Kidney (tissue), 14 donors: Measurements from ENCODE around the gene KCNMB2. TPM values are rescaled to one million over a fixed set of nuclear protein-coding genes. Genes with fewer than 3 reads are reported as not detected.
A peak's percentile ranks its signal among the peaks of the same experiment; 100 is the strongest.

ENCODE experiments used
- DNase-seq, 5 donors: peaks; one replicate each; pipeline ENCODE4 v3.0.0-alpha.2; 2013 to 2020
- FAIRE-seq: peaks from 2 replicates; lab custom pipeline; 2012; peaks lifted over from hg19 to GRCh38; lab: Jason Lieb, UNC
- H3K27ac ChIP-seq, 2 donors: one replicate each; pipeline ENCODE4 v1.7.0; 2013; ENCODE audit warnings: low read depth in 2 of 2, low read length in 2 of 2, inconsistent platforms in 1 of 2
- H3K27me3 ChIP-seq: one replicate; pipeline ENCODE4 v1.7.1; 2013; ENCODE audit warnings: low read length, inconsistent platforms; ENCODE audit not compliant: control insufficient read depth, insufficient read depth
- H3K36me3 ChIP-seq, 3 donors: one replicate each; pipeline versions ENCODE4 v1.7.0 to v1.7.1; 2013; ENCODE audit warnings: low read length in 3 of 3, control low read depth in 1 of 3, inconsistent platforms in 1 of 3; ENCODE audit not compliant: insufficient read depth in 3 of 3, control insufficient read depth in 2 of 3
- H3K4me1 ChIP-seq, 3 donors: one replicate each; pipeline versions ENCODE4 v1.7.0 to v1.7.1; 2013; ENCODE audit warnings: low read length in 3 of 3, inconsistent platforms in 1 of 3, low read depth in 1 of 3; ENCODE audit not compliant: control insufficient read depth in 2 of 3, insufficient read depth in 2 of 3
- H3K4me3 ChIP-seq, 3 donors: one replicate each; pipeline versions ENCODE4 v1.7.0 to v1.8.1; 2013; ENCODE audit warnings: low read length in 3 of 3, control low read depth in 1 of 3, inconsistent platforms in 1 of 3
- H3K9ac ChIP-seq, 3 donors: one replicate each; pipeline versions ENCODE4 v1.7.0 to v1.7.1; 2013; ENCODE audit warnings: low read length in 3 of 3, control low read depth in 1 of 3, inconsistent platforms in 1 of 3
- H3K9me3 ChIP-seq, 3 donors: one replicate each; pipeline versions ENCODE4 v1.7.0 to v1.7.1; 2013; ENCODE audit warnings: low read length in 3 of 3, control low read depth in 1 of 3, inconsistent platforms in 1 of 3; ENCODE audit not compliant: control insufficient read depth in 2 of 3, insufficient read depth in 1 of 3
- CTCF ChIP-seq: IDR thresholded peaks from 3 replicates; pipeline ENCODE4 v1.5.1; 2012; ENCODE audit warnings: mild to moderate bottlenecking, moderate library complexity, borderline replicate concordance; ENCODE audit not compliant: insufficient read depth; ENCODE audit errors: extremely low read depth
- intact Hi-C: fragments of 100-400 bp; cut with DNase I; formaldehyde crosslinking; loops from one replicate; pipeline ENCODE4 v1.11.1; 2022
- polyA plus RNA-seq: library from polyadenylated mRNA; stranded (reverse); fragments of 350-450 nt; fragmentation: Illumina TruSeq; extraction: RNeasy Lipid Tissue Mini Kit (QIAGEN cat#74804); gene quantifications from one replicate; pipeline ENCODE4 v1.2.3, GENCODE V29; 2014; ENCODE audit warnings: low read depth, low replicate concordance; ENCODE audit not compliant: insufficient read depth
- total RNA-seq: library from RNA; stranded (reverse); fragmentation: NEBNext Ultra II Directional; extraction: Animal tissue kit (Norgen Biotek cat#: 25700); gene quantifications from one replicate; pipeline ENCODE4 v1.2.1, GENCODE V29; 2021
- donor health status: control.
- donor health status: control.
- donor health status: control.
- donor health status: control.
- donor health status: control.
- donor health status: DM: yes; HTN: yes; CAD: no.
- donor health status: Normal renal cell carcinoma (clear cell type).

KCNMB2 gene
- total and polyA plus RNA-seq, 2 donors from 2014 or later = 2.1 to 4.4 TPM

GRCh38 chr3:178558637-178559036, 22.4 kb downstream of the KCNMB2 start:
- H3K27me3 ChIP-seq = no peaks in the 10 kb centered on the region
- no peaks in the 10 kb centered on the region for H3K36me3 ChIP-seq
- H3K9me3 ChIP-seq = no peaks in the 10 kb centered on the region
- TF ChIP-seq CTCF = no peak
- no peak overlapping the region for H3K27ac ChIP-seq
- no peak for FAIRE-seq
- H3K4me1 ChIP-seq = no peaks in the 10 kb centered on the region
- intact Hi-C loops = no loop called here
- DNase-seq = peak in 3 of 5 donors; percentile 45 to 81 (median 73)
- peak overlapping the region; percentile 17 to 43 (median 37) for H3K4me3 ChIP-seq
- peak overlapping the region in 1 of 3 donors; percentile 3 for H3K9ac ChIP-seq

DNA sequence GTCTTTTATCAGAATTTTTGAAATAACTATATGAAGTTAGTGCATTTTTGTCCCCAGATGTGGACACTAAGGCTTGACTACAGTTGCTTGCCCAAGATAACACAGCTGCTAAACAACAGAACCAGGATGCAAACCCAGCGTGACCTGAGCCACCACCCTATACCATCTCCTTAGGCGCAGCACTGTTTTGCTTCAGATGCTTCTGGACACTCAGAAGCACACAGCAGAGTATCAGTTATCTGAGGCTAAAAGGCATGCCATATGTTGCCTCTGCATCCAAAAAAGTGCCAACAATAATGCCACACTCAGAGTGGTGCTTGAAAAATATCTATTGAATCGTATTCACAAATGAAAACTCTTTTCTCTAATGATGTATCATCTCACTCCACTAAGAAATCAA, 24.5 kb downstream of the KCNMB2 start:
- TF ChIP-seq CTCF = no peak
- DNase-seq (no peak), FAIRE-seq (no peak)
- Histone ChIP-seq H3K4me3 (no peak overlapping the region), H3K9me3 (no peaks in the 10 kb centered on the region), H3K9ac (no peak overlapping the region), H3K27me3 (no peaks in the 10 kb centered on the region), H3K27ac (no peak overlapping the region), H3K36me3 (no peaks in the 10 kb centered on the region), H3K4me1 (no peaks in the 10 kb centered on the region)
- intact Hi-C loops = no loop called here

- H3K4me3 ChIP-seq = no peak overlapping the region
- intact Hi-C loops = no loop called here
- no peak overlapping the region for H3K9ac ChIP-seq
- no peaks in the 10 kb centered on the region for H3K4me1 ChIP-seq
- no peaks in the 10 kb centered on the region for H3K36me3 ChIP-seq
- no peaks in the 10 kb centered on the region for H3K27me3 ChIP-seq
- no peaks in the 10 kb centered on the region for H3K9me3 ChIP-seq
- FAIRE-seq (no peak), DNase-seq (no peak)
- H3K27ac ChIP-seq = no peak overlapping the region
- no peak for TF ChIP-seq CTCF
Measured at GRCh38 chr3:178561239-178561638, 25.0 kb downstream of the KCNMB2 start.

DNA sequence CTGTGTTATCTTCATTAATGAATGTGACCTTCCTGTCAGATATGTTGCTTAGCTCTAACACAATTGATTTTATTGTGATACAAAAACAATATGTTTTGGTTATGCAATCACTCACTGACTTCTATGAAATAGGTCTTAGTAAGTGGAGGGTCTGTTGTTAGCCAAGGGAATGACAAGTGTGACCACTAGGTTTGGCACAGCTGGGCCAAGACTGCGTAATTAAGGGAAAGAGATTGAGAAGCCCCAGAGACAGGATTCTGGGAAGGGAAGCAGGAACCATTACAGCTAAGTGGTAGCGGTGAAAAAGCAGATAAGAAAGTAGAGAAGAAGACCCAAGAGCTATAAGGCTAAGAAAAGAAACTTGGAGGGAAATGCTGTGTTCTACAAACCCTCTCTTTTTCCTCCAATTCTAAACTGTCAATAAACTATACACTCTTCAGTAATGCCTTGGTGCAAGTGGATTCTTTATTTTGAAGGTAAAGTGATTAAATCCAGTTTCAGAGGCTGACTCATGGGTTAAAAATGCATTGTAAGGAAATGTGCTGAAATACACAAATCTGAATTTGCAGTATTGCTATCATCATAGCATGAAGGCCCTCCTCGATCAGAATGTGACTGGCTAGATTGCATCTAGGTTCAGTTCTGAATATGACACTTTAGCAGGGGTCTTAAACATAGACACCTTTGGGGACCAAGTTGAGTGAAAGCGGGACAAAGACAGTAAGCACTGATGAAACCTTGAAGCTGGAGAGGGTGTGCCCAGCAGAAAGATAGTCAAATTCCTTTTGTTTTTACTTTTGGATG, 26.1 kb downstream of the KCNMB2 start:
- H3K27me3 ChIP-seq = no peaks in the 10 kb centered on the region
- no peaks in the 10 kb centered on the region for H3K4me1 ChIP-seq
- H3K36me3 ChIP-seq = no peaks in the 10 kb centered on the region
- intact Hi-C loops = no loop called here
- DNase-seq = no peak
- no peak overlapping the region for H3K27ac ChIP-seq
- TF ChIP-seq CTCF = no peak
- H3K9me3 ChIP-seq = no peaks in the 10 kb centered on the region
- no peak overlapping the region for H3K4me3 ChIP-seq
- no peak for FAIRE-seq
- no peak overlapping the region for H3K9ac ChIP-seq
